NCI-H82 treated with DMSO at 0.1 percent for 48 hours (cell line): ENCODE data around the gene TADA2B.

ENCODE experiments used
- DNase-seq: peaks from one replicate; lab custom pipeline; 2025; ENCODE audit not compliant: unreplicated experiment; lab: John Stamatoyannopoulos, UW

TADA2B gene

GRCh38 chr4:7055111-7055989, 12.2 kb downstream of the TADA2B start:
- DNase-seq, result no peak

GRCh38 chr4:7055990-7056325, 12.8 kb downstream of the TADA2B start:
- DNase-seq, result no peak

GRCh38 chr4:7058792-7059191, 15.6 kb downstream of the TADA2B start:
- no peak for DNase-seq

GRCh38 chr4:7059662-7060061, 16.5 kb downstream of the TADA2B start:
- no peak for DNase-seq

GRCh38 chr4:7060346-7061150, 17.4 kb downstream of the TADA2B start:
- DNase-seq, result no peak

- no peak for DNase-seq
Observed at GRCh38 chr4:7061815-7062214, 18.6 kb downstream of the TADA2B start.

- no peak for DNase-seq
Observed at GRCh38 chr4:7062816-7063215, 19.6 kb downstream of the TADA2B start.

GRCh38 chr4:7063362-7063761, 20.2 kb downstream of the TADA2B start:
- DNase-seq, result no peak

GRCh38 chr4:7066006-7066405, 22.8 kb downstream of the TADA2B start:
- no peak for DNase-seq

- no peak for DNase-seq
Observed at GRCh38 chr4:7066493-7066892, 23.3 kb downstream of the TADA2B start.

GRCh38 chr4:7067126-7067451, 23.9 kb downstream of the TADA2B start:
- DNase-seq, result no peak

- DNase-seq, result peak; percentile 96
Observed at GRCh38 chr4:7067452-7068278, 24.5 kb downstream of the TADA2B start, which contains the start of gene GRPEL1. TSS of gene GRPEL1 (minus strand) at chr4:7068064. CDS start at chr4:7068032, 32 bp downstream.

- no peak for DNase-seq
Observed at GRCh38 chr4:7068279-7068842, 25.2 kb downstream of the TADA2B start.

GRCh38 chr4:7068883-7069282, 25.7 kb downstream of the TADA2B start:
- DNase-seq, result no peak

GRCh38 chr4:7070729-7071511, 27.7 kb downstream of the TADA2B start:
- peak; percentile 34 for DNase-seq

GRCh38 chr4:7073059-7073458, 29.9 kb downstream of the TADA2B start:
- no peak for DNase-seq

GRCh38 chr4:7073526-7074390, 30.6 kb downstream of the TADA2B start:
- DNase-seq, result peak; percentile 60

- no peak for DNase-seq
Observed at GRCh38 chr4:7074426-7074825, 31.3 kb downstream of the TADA2B start.

GRCh38 chr4:7075962-7076695, 33.0 kb downstream of the TADA2B start:
- DNase-seq, result no peak
